C4-2B (cell line): ENCODE measurements around the gene TNFAIP1.

ENCODE experiments used
- ZFX ChIP-seq: fragments of 450-650 bp; IDR thresholded peaks from 2 replicates; pipeline ENCODE4 v1.6.1; 2017
- TF ChIP-seq, protein P1 (sequence below): fragments of 450-650 bp; conservative IDR thresholded peaks from 2 replicates; pipeline ENCODE4 v1.5.1; 2017; ENCODE audit warnings: mild to moderate bottlenecking

GRCh38 chr17:28386391-28386790 is 50.8 kb downstream of the TNFAIP1 start:
- TF ChIP-seq, protein P1, sequence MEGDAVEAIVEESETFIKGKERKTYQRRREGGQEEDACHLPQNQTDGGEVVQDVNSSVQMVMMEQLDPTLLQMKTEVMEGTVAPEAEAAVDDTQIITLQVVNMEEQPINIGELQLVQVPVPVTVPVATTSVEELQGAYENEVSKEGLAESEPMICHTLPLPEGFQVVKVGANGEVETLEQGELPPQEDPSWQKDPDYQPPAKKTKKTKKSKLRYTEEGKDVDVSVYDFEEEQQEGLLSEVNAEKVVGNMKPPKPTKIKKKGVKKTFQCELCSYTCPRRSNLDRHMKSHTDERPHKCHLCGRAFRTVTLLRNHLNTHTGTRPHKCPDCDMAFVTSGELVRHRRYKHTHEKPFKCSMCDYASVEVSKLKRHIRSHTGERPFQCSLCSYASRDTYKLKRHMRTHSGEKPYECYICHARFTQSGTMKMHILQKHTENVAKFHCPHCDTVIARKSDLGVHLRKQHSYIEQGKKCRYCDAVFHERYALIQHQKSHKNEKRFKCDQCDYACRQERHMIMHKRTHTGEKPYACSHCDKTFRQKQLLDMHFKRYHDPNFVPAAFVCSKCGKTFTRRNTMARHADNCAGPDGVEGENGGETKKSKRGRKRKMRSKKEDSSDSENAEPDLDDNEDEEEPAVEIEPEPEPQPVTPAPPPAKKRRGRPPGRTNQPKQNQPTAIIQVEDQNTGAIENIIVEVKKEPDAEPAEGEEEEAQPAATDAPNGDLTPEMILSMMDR: no peak
- TF ChIP-seq ZFX: no peak
